Liver (tissue), 9 donors: Measurements from ENCODE around the gene RPL26. TPM values are rescaled to one million over a fixed set of nuclear protein-coding genes. Genes with fewer than 3 reads are reported as not detected.

Experiments used
- DNase-seq: peaks from one replicate; pipeline ENCODE4 v3.0.0-alpha.2; 2017; ENCODE audit warnings: low spot score
- H3K27ac ChIP-seq, 2 donors: one replicate each; pipeline ENCODE4 v1.7.0; 2013; ENCODE audit warnings: inconsistent platforms in 2 of 2, low read length in 2 of 2, control low read depth in 1 of 2, low read depth in 1 of 2, mild to moderate bottlenecking in 1 of 2
- H3K27me3 ChIP-seq, 4 donors: one replicate each; pipeline versions ENCODE4 v1.6.1 to v1.7.0; 2013; ENCODE audit warnings: low read length in 3 of 4, inconsistent platforms in 1 of 4, mild to moderate bottlenecking in 1 of 4, moderate library complexity in 1 of 4; ENCODE audit not compliant: control insufficient read depth in 4 of 4, insufficient read depth in 4 of 4
- H3K36me3 ChIP-seq, 4 donors: one replicate each; pipeline versions ENCODE4 v1.6.1 to v1.7.0; 2013; ENCODE audit warnings: low read length in 3 of 4, mild to moderate bottlenecking in 3 of 4, low read depth in 1 of 4, moderate library complexity in 1 of 4; ENCODE audit not compliant: control insufficient read depth in 4 of 4, insufficient read depth in 3 of 4
- H3K4me1 ChIP-seq, 4 donors: one replicate each; pipeline versions ENCODE4 v1.6.1 to v1.7.0; 2013; ENCODE audit warnings: low read length in 3 of 4, mild to moderate bottlenecking in 3 of 4, moderate library complexity in 1 of 4; ENCODE audit not compliant: control insufficient read depth in 4 of 4, insufficient read depth in 4 of 4
- H3K4me3 ChIP-seq, 3 donors: one replicate each; pipeline versions ENCODE4 v1.6.1 to v1.7.0; 2013; ENCODE audit warnings: low read length in 3 of 3, control low read depth in 1 of 3, low read depth in 1 of 3, mild to moderate bottlenecking in 1 of 3
- H3K9ac ChIP-seq, 2 donors: one replicate each; pipeline ENCODE4 v1.7.0; 2013; ENCODE audit warnings: low read length in 2 of 2, mild to moderate bottlenecking in 2 of 2, moderate library complexity in 2 of 2, control low read depth in 1 of 2, low read depth in 1 of 2
- H3K9me3 ChIP-seq, 4 donors: one replicate each; pipeline versions ENCODE4 v1.6.1 to v1.7.0; 2013; ENCODE audit warnings: low read length in 3 of 4; ENCODE audit not compliant: control insufficient read depth in 4 of 4
- ATF3 ChIP-seq: IDR thresholded peaks from 2 replicates; pipeline ENCODE4 v1.6.1; 2016; ENCODE audit warnings: antibody characterized with exemption
- EGR1 ChIP-seq, 2 donors: IDR thresholded peaks; 2 replicates each; pipeline ENCODE4 v1.6.1; 2016 to 2018; ENCODE audit warnings: antibody characterized with exemption in 2 of 2, low read depth in 2 of 2
- FOXA1 ChIP-seq: IDR thresholded peaks from 2 replicates; pipeline ENCODE4 v1.6.1; 2016; ENCODE audit warnings: antibody characterized with exemption
- FOXA2 ChIP-seq: IDR thresholded peaks from 2 replicates; pipeline ENCODE4 v1.6.1; 2016; ENCODE audit warnings: antibody characterized with exemption
- GABPA ChIP-seq, 2 donors: IDR thresholded peaks in 1 of 2; conservative IDR thresholded peaks in 1 of 2; 2 replicates each; pipeline ENCODE4 v1.6.1; 2016; ENCODE audit warnings: antibody characterized with exemption in 2 of 2, mild to moderate bottlenecking in 1 of 2, moderate library complexity in 1 of 2
- JUND ChIP-seq, 2 donors: IDR thresholded peaks; 2 replicates each; pipeline ENCODE4 v1.6.1; 2016; ENCODE audit warnings: antibody characterized with exemption in 2 of 2
- TAF1 ChIP-seq: conservative IDR thresholded peaks from 2 replicates; pipeline ENCODE4 v1.6.1; 2016; ENCODE audit warnings: antibody characterized with exemption, mild to moderate bottlenecking
- ZBTB33 ChIP-seq: IDR thresholded peaks from 2 replicates; pipeline ENCODE4 v1.6.1; 2016; ENCODE audit warnings: antibody characterized with exemption
- WGBS: extraction: QIAGEN DNeasy Blood & Tissue Kit; methylation state at CpG from one replicate; pipeline ENCODE4 v1.1.7; 2013; 5-methylcytosine and 5-hydroxymethylcytosine counted together
- polyA plus RNA-seq, 2 donors: library from polyadenylated mRNA; stranded (reverse) in 1 of 2; unstranded in 1 of 2; fragments of 200-250 nt in 1 of 2; fragments of >200 nt in 1 of 2; fragmentation: Nextera tagmentation in 1 of 2; extraction: Ambion mirVana in 1 of 2; gene quantifications; one replicate each; pipeline versions ENCODE4 v1.2.1 to v1.2.3, GENCODE V29; 2013 to 2015
- total RNA-seq, 2 donors: library from RNA; depleted of rRNA; stranded (reverse); fragments of >200 nt; gene quantifications; one replicate each; pipeline ENCODE4 v1.2.3, GENCODE V29; 2014
- TF ChIP-seq, protein P1 (sequence below): IDR thresholded peaks from 2 replicates; pipeline ENCODE4 v1.6.1; 2016; ENCODE audit warnings: antibody characterized with exemption, mild to moderate bottlenecking
- donor health status: healthy.
- donor health status: healthy.
- donor health status: healthy.
- donor health status: healthy.
- donor health status: healthy.

RPL26 gene
- total and polyA plus RNA-seq, 4 donors: 309 to 1,192 (median 1,053) TPM

DNA sequence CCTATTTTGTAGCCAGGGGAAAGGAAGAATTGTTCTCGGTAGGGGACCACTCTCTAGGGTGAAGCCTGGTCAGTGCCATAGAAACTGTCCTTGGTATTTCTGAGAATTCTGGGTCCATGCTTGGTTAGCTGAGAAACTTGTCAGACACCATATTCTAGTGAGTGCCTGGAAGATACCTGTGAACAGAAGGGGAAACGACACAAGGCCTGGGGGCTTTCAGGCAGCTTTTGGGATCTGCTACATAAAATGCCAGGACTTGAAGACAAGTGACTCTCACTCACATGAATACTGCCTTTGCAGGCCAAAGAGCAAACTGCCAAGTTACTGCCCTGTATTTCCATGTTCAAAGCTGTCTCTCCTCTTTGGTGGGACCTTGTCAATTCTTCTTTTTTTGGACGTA lies 25.1 kb downstream of the RPL26 start:
- Histone ChIP-seq H3K27ac (no peak overlapping the region), H3K27me3 (no peaks in the 10 kb centered on the region), H3K9me3 (no peaks in the 10 kb centered on the region), H3K4me3 (no peak overlapping the region), H3K9ac (no peak overlapping the region), H3K36me3 (no peaks in the 10 kb centered on the region), H3K4me1 (no peaks in the 10 kb centered on the region)
- WGBS: 94% methylated on average over 3 of the region's 3 CpGs
- TF ChIP-seq ATF3: no peak
- no peak for TF ChIP-seq JUND (IDR thresholded peaks at IDR 0.05)
- no peak for TF ChIP-seq FOXA1
- no peak for TF ChIP-seq ZBTB33
- TF ChIP-seq EGR1 (IDR thresholded peaks at IDR 0.05; ENCODE audit: low read depth in 2 of 2): no peak
- no peak for TF ChIP-seq TAF1
- TF ChIP-seq FOXA2: no peak
- TF ChIP-seq, protein P1, sequence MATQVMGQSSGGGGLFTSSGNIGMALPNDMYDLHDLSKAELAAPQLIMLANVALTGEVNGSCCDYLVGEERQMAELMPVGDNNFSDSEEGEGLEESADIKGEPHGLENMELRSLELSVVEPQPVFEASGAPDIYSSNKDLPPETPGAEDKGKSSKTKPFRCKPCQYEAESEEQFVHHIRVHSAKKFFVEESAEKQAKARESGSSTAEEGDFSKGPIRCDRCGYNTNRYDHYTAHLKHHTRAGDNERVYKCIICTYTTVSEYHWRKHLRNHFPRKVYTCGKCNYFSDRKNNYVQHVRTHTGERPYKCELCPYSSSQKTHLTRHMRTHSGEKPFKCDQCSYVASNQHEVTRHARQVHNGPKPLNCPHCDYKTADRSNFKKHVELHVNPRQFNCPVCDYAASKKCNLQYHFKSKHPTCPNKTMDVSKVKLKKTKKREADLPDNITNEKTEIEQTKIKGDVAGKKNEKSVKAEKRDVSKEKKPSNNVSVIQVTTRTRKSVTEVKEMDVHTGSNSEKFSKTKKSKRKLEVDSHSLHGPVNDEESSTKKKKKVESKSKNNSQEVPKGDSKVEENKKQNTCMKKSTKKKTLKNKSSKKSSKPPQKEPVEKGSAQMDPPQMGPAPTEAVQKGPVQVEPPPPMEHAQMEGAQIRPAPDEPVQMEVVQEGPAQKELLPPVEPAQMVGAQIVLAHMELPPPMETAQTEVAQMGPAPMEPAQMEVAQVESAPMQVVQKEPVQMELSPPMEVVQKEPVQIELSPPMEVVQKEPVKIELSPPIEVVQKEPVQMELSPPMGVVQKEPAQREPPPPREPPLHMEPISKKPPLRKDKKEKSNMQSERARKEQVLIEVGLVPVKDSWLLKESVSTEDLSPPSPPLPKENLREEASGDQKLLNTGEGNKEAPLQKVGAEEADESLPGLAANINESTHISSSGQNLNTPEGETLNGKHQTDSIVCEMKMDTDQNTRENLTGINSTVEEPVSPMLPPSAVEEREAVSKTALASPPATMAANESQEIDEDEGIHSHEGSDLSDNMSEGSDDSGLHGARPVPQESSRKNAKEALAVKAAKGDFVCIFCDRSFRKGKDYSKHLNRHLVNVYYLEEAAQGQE: no peak
- DNase-seq: no peak

GRCh38 chr17:8354236-8354635 lies 28.8 kb downstream of the RPL26 start:
- no peak overlapping the region for H3K27ac ChIP-seq
- 87% methylated on average over 8 of the region's 8 CpGs for WGBS
- H3K27me3 ChIP-seq: no peaks in the 10 kb centered on the region
- no peak for TF ChIP-seq GABPA (IDR thresholded peaks at IDR 0.05 in 1 of 2, conservative IDR thresholded peaks at IDR 0.05 in 1 of 2)
- H3K4me1 ChIP-seq: no peaks in the 10 kb centered on the region
- no peak for DNase-seq
- H3K9me3 ChIP-seq: no peaks in the 10 kb centered on the region
- no peak overlapping the region for H3K9ac ChIP-seq
- no peak overlapping the region for H3K4me3 ChIP-seq
- H3K36me3 ChIP-seq: no peaks in the 10 kb centered on the region

DNA sequence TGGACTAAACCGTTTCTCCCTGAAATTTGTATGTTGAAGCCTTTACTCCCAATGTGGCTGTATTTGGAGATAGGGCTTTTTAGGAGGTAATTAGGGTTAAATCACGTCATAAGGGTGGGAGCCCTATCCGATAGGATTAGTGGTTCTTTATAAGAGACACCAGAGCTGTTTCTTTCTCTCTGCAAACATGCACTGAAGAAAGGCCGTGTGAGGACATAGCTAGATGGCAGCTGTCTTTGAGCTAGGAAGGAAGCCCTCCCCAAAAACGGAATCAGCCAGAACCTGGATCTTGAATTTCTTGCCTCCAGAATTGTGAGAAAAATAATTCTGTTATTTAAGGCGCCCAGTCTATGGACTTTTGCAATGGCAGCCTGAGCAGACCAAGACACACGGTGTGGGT lies 29.3 kb downstream of the RPL26 start:
- Histone ChIP-seq H3K4me1 (no peaks in the 10 kb centered on the region), H3K9me3 (no peaks in the 10 kb centered on the region), H3K4me3 (no peak overlapping the region), H3K36me3 (no peaks in the 10 kb centered on the region), H3K27me3 (no peaks in the 10 kb centered on the region), H3K9ac (no peak overlapping the region), H3K27ac (no peak overlapping the region)
- TF ChIP-seq ZBTB33: no peak
- 85% methylated on average over 7 of the region's 7 CpGs for WGBS
- DNase-seq: no peak
